DND-41 (cell line): ENCODE results near the gene TIMM10B.

ENCODE experiments used
- ATAC-seq: fragments of 200-7000 bp; cut with Tn5 transposase; 3 replicates; pipeline ENCODE4 v1.9.1; 2021; ENCODE audit warnings: low read depth; ENCODE audit not compliant: insufficient read depth
- DNase-seq: peaks from one replicate; pipeline ENCODE4 v3.0.0-alpha.2; 2020
- H2AFZ ChIP-seq: 2 replicates; pipeline ENCODE4 v1.6.0; 2012; ENCODE audit warnings: low read depth, low read length
- H3K27ac ChIP-seq: 2 replicates; pipeline ENCODE4 v1.5.1; 2012; ENCODE audit warnings: low read length, inconsistent platforms
- H3K27me3 ChIP-seq: fragments of 200-600 bp; sonication (generic); 2 replicates; pipeline ENCODE4 v1.6.0; 2012; ENCODE audit warnings: low read length, mild to moderate bottlenecking, inconsistent platforms; ENCODE audit not compliant: insufficient read depth, poor library complexity
- H3K36me3 ChIP-seq: 2 replicates; pipeline ENCODE4 v1.5.1; 2012; ENCODE audit warnings: low read length, inconsistent platforms; ENCODE audit not compliant: insufficient read depth
- H3K4me1 ChIP-seq: 2 replicates; pipeline ENCODE4 v1.5.1; 2012; ENCODE audit warnings: mild to moderate bottlenecking, low read length; ENCODE audit not compliant: insufficient read depth
- H3K4me2 ChIP-seq: 2 replicates; pipeline ENCODE4 v1.6.0; 2012; ENCODE audit warnings: mild to moderate bottlenecking, moderate library complexity, low read length, inconsistent platforms; ENCODE audit not compliant: insufficient read depth
- H3K4me3 ChIP-seq, 2 experiments: fragments of 200-600 bp in 1 of 2; shearing (Covaris generic) in 1 of 2; 2 replicates each; pipeline ENCODE4 v1.5.1; 2012 to 2016; ENCODE audit warnings: inconsistent platforms in 2 of 2, low read length in 2 of 2, mild to moderate bottlenecking in 2 of 2, low read depth in 1 of 2, moderate library complexity in 1 of 2
- H3K79me2 ChIP-seq: 2 replicates; pipeline ENCODE4 v1.6.0; 2012; ENCODE audit warnings: low read length, inconsistent platforms; ENCODE audit not compliant: insufficient read depth
- H3K9ac ChIP-seq: 2 replicates; pipeline ENCODE4 v1.6.0; 2012; ENCODE audit warnings: low read depth, mild to moderate bottlenecking, inconsistent platforms, low read length, moderate library complexity
- H3K9me3 ChIP-seq: 2 replicates; pipeline ENCODE4 v1.5.1; 2012; ENCODE audit warnings: low read length, moderate library complexity, mild to moderate bottlenecking, inconsistent platforms; ENCODE audit not compliant: insufficient read depth, severe bottlenecking
- H4K20me1 ChIP-seq: 2 replicates; pipeline ENCODE4 v1.6.0; 2012; ENCODE audit warnings: low read length; ENCODE audit not compliant: insufficient read depth
- CTCF ChIP-seq: IDR thresholded peaks from 2 replicates; pipeline ENCODE4 v1.5.1; 2012; ENCODE audit warnings: borderline replicate concordance, low read length, moderate library complexity, mild to moderate bottlenecking; ENCODE audit not compliant: poor library complexity, severe bottlenecking; ENCODE audit errors: extremely low read depth
- EZH2 ChIP-seq: IDR thresholded peaks from 3 replicates; pipeline ENCODE4 v1.6.1; 2012; ENCODE audit warnings: borderline replicate concordance, low read depth, mild to moderate bottlenecking, moderate library complexity, low read length, inconsistent platforms; ENCODE audit not compliant: severe bottlenecking

Gene TIMM10B

GRCh38 chr11:6452219-6452618 is 29.1 kb upstream of the TIMM10B start:
- no peak for ATAC-seq

GRCh38 chr11:6453152-6453551 is 28.1 kb upstream of the TIMM10B start:
- Histone ChIP-seq H3K4me3 (no peak overlapping the region), H4K20me1 (no peaks in the 10 kb centered on the region), H3K9me3 (no peaks in the 10 kb centered on the region), H3K27ac (no peak overlapping the region), H3K9ac (no peak overlapping the region), H3K4me2 (no peak overlapping the region), H3K27me3 (no peaks in the 10 kb centered on the region), H3K79me2 (no peaks in the 10 kb centered on the region), H3K4me1 (no peaks in the 10 kb centered on the region), H3K36me3 (peaks cover 30% of the 10 kb centered on the region), H2AFZ (no peak overlapping the region)
- DNase-seq (no peak), ATAC-seq (no peak)
- TF ChIP-seq CTCF (no peak), EZH2 (no peak)

More at GRCh38 chr11:6452219-6452618, 29.1 kb upstream of the TIMM10B start:
- Histone ChIP-seq H3K4me2 (no peak overlapping the region), H3K36me3 (peaks cover 30% of the 10 kb centered on the region), H3K4me3 (no peak overlapping the region), H3K27me3 (no peaks in the 10 kb centered on the region), H3K9me3 (no peaks in the 10 kb centered on the region), H3K27ac (no peak overlapping the region), H3K79me2 (no peaks in the 10 kb centered on the region), H3K4me1 (no peaks in the 10 kb centered on the region), H2AFZ (no peak overlapping the region), H3K9ac (no peak overlapping the region), H4K20me1 (no peaks in the 10 kb centered on the region)
- no peak for DNase-seq
- TF ChIP-seq EZH2 (no peak), CTCF (no peak)

- Histone ChIP-seq H3K27me3 (no peaks in the 10 kb centered on the region), H3K36me3 (peaks cover 30% of the 10 kb centered on the region), H2AFZ (no peak overlapping the region), H3K9ac (no peak overlapping the region), H4K20me1 (no peaks in the 10 kb centered on the region), H3K79me2 (no peaks in the 10 kb centered on the region), H3K27ac (no peak overlapping the region), H3K4me2 (no peak overlapping the region), H3K9me3 (no peaks in the 10 kb centered on the region), H3K4me3 (no peak overlapping the region), H3K4me1 (no peaks in the 10 kb centered on the region)
- no peak for DNase-seq
- no peak for TF ChIP-seq CTCF
- TF ChIP-seq EZH2 = no peak
- ATAC-seq = no peak
Measured at GRCh38 chr11:6455070-6455469, 26.2 kb upstream of the TIMM10B start.
